GM12878 (cell line): ENCODE data around the gene ANGPTL2. TPM values are rescaled to one million over a fixed set of nuclear protein-coding genes. Genes with fewer than 3 reads are reported as not detected.

Experiments
- POU2F2 ChIP-seq: IDR thresholded peaks from 3 replicates; pipeline ENCODE4 v1.6.1; 2011; ENCODE audit warnings: low read depth, mild to moderate bottlenecking, low read length, borderline replicate concordance
- RAD21 ChIP-seq: IDR thresholded peaks from 2 replicates; pipeline ENCODE4 v1.6.1; 2011; ENCODE audit warnings: mild to moderate bottlenecking, low read depth, low read length, moderate library complexity; ENCODE audit not compliant: insufficient read depth
- RUNX3 ChIP-seq: IDR thresholded peaks from 2 replicates; pipeline ENCODE4 v1.6.1; 2012; ENCODE audit warnings: low read length, inconsistent platforms
- TCF12 ChIP-seq: IDR thresholded peaks from 2 replicates; pipeline ENCODE4 v1.6.1; 2011; ENCODE audit warnings: low read depth, mild to moderate bottlenecking, low read length
- ZNF207 ChIP-seq: fragments of 450-650 bp; IDR thresholded peaks from 2 replicates; pipeline ENCODE4 v1.6.1; 2014; ENCODE audit warnings: antibody characterized with exemption, mild to moderate bottlenecking, borderline replicate concordance
- polyA plus RNA-seq, 11 experiments: library from polyadenylated mRNA; depleted of rRNA in 4 of 11; unstranded in 6 of 11; stranded (reverse) in 5 of 11; fragments of >200 nt; fragmentation: Nextera tagmentation in 4 of 11; fragmentation: Illumina TruSeq in 1 of 11; extraction: Ambion mirVana in 4 of 11; extraction: Trizol in 1 of 11; gene quantifications; 1 replicate in 1 of 11; 2 replicates in 10 of 11; pipeline versions ENCODE4 v1.2.1 to v1.2.3, GENCODE V29; 2011 to 2016; ENCODE audit warnings: inconsistent platforms in 2 of 11, missing spikeins in 2 of 11, low read depth in 1 of 11
- total RNA-seq, 4 experiments: library from RNA; depleted of rRNA in 3 of 4; stranded (reverse); fragments of >200 nt in 3 of 4; fragmentation: Illumina TruSeq in 1 of 4; extraction: Trizol in 1 of 4; gene quantifications; 2 replicates each; pipeline versions ENCODE4 v1.2.1 to v1.2.3, GENCODE V29; 2013 to 2021
- TF ChIP-seq, protein P1 (sequence below), 3 experiments: IDR thresholded peaks in 2 of 3; conservative IDR thresholded peaks in 1 of 3; 2 replicates each; pipeline ENCODE4 v1.5.1; 2011; ENCODE audit warnings: low read depth in 3 of 3, low read length in 3 of 3, mild to moderate bottlenecking in 3 of 3, control low read depth in 2 of 3, moderate library complexity in 2 of 3, inconsistent platforms in 1 of 3, mixed read lengths in 1 of 3; ENCODE audit not compliant: control insufficient read depth in 2 of 3, insufficient read depth in 1 of 3; ENCODE audit errors: extremely low read depth in 1 of 3
- TF ChIP-seq, protein P2 (sequence below): fragments of 450-650 bp; IDR thresholded peaks from 2 replicates; pipeline ENCODE4 v1.6.1; 2017; ENCODE audit warnings: mild to moderate bottlenecking, moderate library complexity
- TF ChIP-seq, protein P3 (sequence below): fragments of 450-650 bp; IDR thresholded peaks from 2 replicates; pipeline ENCODE4 v1.6.1; 2017; ENCODE audit warnings: mild to moderate bottlenecking, moderate library complexity

Gene ANGPTL2
- total and polyA plus RNA-seq, 10 of the 15 experiments (the other 5 are each of a cell fraction or from before 2014, with no cell fraction given): 0.13 to 2.6 (median 0.82) TPM; not detected in 1

DNA sequence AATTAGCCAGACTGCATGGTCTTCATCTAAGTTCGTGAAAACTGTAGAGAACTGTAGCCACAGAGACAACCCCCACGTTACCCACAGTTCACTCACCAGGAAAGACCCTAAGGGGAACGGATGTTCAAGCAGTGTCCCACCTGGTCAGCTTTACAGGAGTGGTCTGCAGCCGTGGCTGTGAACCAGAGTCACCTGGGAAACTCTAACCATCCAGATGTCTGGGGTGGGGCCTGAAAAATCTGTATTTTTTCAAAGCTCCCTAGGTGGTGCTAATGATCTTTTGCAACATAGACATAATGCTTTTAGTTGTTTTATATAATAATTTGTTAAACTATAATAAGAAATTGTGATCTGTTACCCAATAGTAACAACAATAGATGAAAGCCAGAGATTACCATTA, 47.7 kb upstream of the ANGPTL2 start (continued):
- TF ChIP-seq, protein P1, sequence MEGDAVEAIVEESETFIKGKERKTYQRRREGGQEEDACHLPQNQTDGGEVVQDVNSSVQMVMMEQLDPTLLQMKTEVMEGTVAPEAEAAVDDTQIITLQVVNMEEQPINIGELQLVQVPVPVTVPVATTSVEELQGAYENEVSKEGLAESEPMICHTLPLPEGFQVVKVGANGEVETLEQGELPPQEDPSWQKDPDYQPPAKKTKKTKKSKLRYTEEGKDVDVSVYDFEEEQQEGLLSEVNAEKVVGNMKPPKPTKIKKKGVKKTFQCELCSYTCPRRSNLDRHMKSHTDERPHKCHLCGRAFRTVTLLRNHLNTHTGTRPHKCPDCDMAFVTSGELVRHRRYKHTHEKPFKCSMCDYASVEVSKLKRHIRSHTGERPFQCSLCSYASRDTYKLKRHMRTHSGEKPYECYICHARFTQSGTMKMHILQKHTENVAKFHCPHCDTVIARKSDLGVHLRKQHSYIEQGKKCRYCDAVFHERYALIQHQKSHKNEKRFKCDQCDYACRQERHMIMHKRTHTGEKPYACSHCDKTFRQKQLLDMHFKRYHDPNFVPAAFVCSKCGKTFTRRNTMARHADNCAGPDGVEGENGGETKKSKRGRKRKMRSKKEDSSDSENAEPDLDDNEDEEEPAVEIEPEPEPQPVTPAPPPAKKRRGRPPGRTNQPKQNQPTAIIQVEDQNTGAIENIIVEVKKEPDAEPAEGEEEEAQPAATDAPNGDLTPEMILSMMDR (IDR thresholded peaks at IDR 0.05 in 2 of 3, conservative IDR thresholded peaks at IDR 0.05 in 1 of 3; ENCODE audit: control insufficient read depth in 2 of 3, extremely low read depth in 1 of 3, insufficient read depth in 1 of 3, low read depth in 3 of 3, low read length in 3 of 3): peak in 2 of 3 experiments; percentile 16 to 31; a peak in 3 of 6 replicates
- TF ChIP-seq POU2F2: no peak
- TF ChIP-seq, protein P2, sequence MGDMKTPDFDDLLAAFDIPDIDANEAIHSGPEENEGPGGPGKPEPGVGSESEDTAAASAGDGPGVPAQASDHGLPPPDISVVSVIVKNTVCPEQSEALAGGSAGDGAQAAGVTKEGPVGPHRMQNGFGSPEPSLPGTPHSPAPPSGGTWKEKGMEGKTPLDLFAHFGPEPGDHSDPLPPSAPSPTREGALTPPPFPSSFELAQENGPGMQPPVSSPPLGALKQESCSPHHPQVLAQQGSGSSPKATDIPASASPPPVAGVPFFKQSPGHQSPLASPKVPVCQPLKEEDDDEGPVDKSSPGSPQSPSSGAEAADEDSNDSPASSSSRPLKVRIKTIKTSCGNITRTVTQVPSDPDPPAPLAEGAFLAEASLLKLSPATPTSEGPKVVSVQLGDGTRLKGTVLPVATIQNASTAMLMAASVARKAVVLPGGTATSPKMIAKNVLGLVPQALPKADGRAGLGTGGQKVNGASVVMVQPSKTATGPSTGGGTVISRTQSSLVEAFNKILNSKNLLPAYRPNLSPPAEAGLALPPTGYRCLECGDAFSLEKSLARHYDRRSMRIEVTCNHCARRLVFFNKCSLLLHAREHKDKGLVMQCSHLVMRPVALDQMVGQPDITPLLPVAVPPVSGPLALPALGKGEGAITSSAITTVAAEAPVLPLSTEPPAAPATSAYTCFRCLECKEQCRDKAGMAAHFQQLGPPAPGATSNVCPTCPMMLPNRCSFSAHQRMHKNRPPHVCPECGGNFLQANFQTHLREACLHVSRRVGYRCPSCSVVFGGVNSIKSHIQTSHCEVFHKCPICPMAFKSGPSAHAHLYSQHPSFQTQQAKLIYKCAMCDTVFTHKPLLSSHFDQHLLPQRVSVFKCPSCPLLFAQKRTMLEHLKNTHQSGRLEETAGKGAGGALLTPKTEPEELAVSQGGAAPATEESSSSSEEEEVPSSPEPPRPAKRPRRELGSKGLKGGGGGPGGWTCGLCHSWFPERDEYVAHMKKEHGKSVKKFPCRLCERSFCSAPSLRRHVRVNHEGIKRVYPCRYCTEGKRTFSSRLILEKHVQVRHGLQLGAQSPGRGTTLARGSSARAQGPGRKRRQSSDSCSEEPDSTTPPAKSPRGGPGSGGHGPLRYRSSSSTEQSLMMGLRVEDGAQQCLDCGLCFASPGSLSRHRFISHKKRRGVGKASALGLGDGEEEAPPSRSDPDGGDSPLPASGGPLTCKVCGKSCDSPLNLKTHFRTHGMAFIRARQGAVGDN: peak; percentile 76
- 0 out of 2 replicates have a peak, but pooled peaks have one; percentile 32 for TF ChIP-seq TCF12
- TF ChIP-seq ZNF207: peak; percentile 30; the same call in 1 of the 2 replicates
- TF ChIP-seq RUNX3: no peak
- TF ChIP-seq RAD21: peak; percentile 43
- TF ChIP-seq, protein P3, sequence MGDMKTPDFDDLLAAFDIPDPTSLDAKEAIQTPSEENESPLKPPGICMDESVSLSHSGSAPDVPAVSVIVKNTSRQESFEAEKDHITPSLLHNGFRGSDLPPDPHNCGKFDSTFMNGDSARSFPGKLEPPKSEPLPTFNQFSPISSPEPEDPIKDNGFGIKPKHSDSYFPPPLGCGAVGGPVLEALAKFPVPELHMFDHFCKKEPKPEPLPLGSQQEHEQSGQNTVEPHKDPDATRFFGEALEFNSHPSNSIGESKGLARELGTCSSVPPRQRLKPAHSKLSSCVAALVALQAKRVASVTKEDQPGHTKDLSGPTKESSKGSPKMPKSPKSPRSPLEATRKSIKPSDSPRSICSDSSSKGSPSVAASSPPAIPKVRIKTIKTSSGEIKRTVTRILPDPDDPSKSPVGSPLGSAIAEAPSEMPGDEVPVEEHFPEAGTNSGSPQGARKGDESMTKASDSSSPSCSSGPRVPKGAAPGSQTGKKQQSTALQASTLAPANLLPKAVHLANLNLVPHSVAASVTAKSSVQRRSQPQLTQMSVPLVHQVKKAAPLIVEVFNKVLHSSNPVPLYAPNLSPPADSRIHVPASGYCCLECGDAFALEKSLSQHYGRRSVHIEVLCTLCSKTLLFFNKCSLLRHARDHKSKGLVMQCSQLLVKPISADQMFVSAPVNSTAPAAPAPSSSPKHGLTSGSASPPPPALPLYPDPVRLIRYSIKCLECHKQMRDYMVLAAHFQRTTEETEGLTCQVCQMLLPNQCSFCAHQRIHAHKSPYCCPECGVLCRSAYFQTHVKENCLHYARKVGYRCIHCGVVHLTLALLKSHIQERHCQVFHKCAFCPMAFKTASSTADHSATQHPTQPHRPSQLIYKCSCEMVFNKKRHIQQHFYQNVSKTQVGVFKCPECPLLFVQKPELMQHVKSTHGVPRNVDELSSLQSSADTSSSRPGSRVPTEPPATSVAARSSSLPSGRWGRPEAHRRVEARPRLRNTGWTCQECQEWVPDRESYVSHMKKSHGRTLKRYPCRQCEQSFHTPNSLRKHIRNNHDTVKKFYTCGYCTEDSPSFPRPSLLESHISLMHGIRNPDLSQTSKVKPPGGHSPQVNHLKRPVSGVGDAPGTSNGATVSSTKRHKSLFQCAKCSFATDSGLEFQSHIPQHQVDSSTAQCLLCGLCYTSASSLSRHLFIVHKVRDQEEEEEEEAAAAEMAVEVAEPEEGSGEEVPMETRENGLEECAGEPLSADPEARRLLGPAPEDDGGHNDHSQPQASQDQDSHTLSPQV: 0 out of 2 replicates have a peak, but pooled peaks have one; percentile 32
